ENCODE results near the gene ZPLD1.

DNA sequence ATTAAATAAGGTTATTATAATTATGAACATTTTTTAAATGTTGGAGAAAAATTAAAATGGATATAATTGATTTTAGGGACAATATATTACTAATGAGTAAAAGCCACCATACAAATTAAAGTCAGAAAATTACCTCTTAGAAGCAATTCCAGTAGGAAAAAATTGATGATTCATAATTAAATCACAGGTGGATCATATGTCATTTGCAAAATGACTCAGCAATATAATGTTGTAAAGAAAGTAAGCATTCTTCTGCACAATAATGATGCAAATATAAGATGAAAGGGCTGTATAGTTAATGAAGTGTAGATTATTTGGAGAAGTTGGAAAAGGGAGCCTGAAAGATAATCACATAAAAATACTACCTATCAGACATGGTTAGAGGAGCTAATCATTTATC lies 25.8 kb downstream of the ZPLD1 start:
- TF ChIP-seq EZH2 (IDR thresholded peaks at IDR 0.05; ENCODE audit: borderline replicate concordance, low read length) = no peak
- TF ChIP-seq, protein P1, sequence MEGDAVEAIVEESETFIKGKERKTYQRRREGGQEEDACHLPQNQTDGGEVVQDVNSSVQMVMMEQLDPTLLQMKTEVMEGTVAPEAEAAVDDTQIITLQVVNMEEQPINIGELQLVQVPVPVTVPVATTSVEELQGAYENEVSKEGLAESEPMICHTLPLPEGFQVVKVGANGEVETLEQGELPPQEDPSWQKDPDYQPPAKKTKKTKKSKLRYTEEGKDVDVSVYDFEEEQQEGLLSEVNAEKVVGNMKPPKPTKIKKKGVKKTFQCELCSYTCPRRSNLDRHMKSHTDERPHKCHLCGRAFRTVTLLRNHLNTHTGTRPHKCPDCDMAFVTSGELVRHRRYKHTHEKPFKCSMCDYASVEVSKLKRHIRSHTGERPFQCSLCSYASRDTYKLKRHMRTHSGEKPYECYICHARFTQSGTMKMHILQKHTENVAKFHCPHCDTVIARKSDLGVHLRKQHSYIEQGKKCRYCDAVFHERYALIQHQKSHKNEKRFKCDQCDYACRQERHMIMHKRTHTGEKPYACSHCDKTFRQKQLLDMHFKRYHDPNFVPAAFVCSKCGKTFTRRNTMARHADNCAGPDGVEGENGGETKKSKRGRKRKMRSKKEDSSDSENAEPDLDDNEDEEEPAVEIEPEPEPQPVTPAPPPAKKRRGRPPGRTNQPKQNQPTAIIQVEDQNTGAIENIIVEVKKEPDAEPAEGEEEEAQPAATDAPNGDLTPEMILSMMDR (IDR thresholded peaks at IDR 0.05; ENCODE audit: low read length) = no peak

Data from OCI-LY1 (cell line).